SHP77 treated with DMSO at 0.1 percent for 48 hours (cell line): ENCODE measurements around the gene SMTN.
"Not testable (repeated sequence)": the region's sequence is repeated elsewhere in the genome, so short reads cannot be mapped to it uniquely, and the experiment has no call there.

Experiments used
- DNase-seq: peaks from one replicate; lab custom pipeline; 2025; lab: John Stamatoyannopoulos, UW

The SMTN gene

GRCh38 chr22:31073125-31073524, 8.0 kb upstream of the SMTN start:
- not testable (repeated sequence) for DNase-seq

GRCh38 chr22:31073545-31074145, 7.5 kb upstream of the SMTN start:
- DNase-seq = not testable (repeated sequence)

GRCh38 chr22:31075961-31076360, 5.2 kb upstream of the SMTN start:
- no peak for DNase-seq

DNA sequence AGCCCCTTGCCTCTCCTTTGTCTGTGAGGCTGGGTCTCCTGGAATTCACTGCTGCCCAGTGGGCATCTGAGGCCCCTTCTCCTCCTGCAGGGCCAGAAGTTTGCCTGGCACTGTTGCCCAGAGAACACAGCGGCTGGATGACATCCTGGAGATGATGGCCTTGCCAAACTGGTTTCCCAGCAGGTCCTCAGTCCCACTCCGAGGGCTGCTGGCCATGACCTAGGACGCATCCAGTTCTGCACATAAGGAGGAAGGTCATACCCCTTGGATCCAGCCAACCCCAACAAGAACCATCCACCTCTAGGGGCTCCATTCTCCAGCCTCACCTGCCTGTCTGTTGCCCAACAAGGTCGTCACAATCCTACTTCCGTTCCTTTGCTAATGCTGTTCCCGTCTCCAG, 3.4 kb upstream of the SMTN start:
- no peak for DNase-seq

DNA sequence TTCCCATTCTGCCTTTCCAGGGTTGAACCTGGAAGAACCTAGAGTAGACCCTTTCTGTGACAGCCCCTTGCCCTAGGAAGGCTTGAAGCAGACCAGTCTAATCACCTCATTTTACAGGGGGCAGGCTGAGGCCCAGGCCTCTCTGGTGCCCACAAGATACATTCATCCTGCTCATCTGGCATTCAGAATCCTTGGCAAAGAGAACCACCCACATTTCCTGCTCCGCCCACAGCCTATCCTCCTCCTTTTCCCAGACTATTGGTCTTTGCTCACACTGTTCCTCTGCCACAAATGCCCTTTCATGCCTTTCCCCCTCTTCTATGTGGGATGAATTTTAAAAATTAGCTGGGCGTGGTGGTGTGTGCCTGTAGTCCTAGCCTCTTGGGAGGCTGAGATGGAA, 2.7 kb upstream of the SMTN start:
- DNase-seq = not testable (repeated sequence)

DNA sequence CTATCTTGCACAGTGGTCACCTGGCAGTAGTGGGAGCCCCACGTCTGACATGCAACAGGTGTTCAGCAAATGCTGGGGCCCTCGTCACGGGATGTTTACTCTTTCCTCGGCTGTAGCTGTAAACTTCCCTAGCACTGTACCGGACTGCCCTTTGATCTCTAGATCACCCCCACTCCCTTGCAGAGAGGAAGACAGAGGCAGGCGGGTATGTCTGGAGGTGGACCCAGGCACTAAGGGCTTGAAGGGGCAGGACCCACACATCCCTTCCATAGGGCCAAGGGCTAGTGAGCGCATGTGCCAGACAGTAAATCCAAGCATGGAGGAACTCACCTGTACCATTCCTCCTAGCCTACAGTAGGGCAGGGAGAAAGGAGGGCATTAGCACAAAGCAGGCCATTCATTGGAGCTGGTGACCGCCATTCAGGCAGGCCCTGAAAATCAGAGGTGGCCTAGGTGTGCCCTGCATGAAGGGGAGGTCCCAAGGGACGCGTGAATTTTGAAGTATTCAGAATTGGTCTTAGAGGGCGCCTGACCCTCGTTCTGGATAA, 1.9 kb upstream of the SMTN start:
- no peak for DNase-seq

- DNase-seq = no peak
Measured at GRCh38 chr22:31080164-31080847, 812 bp upstream of the SMTN start.

- no peak for DNase-seq
Measured at GRCh38 chr22:31081963-31082605, 966 bp downstream of the SMTN start.

GRCh38 chr22:31082606-31083376, 1.7 kb downstream of the SMTN start:
- no peak for DNase-seq

GRCh38 chr22:31083377-31083768, 2.3 kb downstream of the SMTN start:
- peak; percentile 51 for DNase-seq

DNA sequence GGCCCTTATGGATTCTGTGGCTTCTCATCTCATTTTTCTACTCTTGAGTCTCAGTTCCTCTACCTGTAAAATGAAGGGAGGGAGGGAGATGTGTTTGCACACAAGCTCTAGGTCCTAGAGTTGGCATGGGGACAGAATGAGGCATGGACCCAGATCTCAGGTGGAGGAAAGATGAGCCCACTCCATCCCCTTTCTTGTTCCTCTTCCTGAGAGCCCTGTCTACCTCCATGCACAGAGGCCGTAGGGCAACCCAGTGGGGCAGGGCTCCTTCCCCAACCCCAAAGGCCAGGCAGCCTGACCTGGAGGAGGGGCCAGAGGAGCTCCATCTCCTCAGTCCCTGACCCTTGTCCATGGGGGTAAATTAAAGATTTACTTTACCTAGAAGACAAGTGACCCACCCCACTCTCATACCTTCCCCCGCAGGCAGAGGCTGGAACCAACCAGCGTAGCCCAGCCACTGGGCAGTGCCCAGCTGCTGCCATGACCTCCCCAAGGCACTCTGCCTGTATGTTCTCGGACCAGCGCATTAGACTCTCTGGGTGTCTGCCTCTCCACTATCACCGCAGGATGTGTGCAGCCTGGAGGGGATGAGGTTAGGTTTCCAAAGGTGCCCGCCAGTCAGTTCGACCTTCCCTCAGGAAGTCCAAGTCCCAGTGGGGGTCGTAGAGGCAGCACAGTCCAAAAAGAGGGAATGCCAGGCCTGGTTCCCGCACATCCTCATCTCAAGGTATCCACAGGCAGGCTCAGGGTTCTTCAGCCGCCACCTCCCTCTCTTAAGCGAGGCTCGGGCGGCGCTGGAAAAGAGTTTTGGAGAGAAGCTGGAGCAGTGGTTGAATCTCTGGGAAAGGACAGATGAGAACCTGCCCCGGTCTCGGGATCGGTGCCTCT, 3.0 kb downstream of the SMTN start:
- DNase-seq = no peak

- DNase-seq = no peak
Measured at GRCh38 chr22:31084811-31085492, 3.8 kb downstream of the SMTN start.

DNA sequence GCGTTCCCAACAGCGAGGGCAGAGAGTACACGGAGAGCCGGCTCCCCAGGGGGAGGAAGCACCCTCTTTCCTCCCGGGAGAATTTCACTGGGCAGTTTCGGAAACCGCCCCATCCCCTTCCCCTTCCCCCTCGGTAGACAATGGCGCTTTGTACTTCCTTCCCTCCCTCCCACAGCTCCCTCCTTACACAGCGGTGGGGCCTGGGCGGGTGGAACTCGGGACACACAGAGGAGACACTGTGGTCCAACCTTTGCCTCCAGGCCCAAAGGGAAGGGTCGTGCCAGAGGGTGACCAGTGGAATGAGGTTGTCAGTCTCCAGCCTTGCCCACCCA, 4.3 kb downstream of the SMTN start:
- DNase-seq = no peak

DNA sequence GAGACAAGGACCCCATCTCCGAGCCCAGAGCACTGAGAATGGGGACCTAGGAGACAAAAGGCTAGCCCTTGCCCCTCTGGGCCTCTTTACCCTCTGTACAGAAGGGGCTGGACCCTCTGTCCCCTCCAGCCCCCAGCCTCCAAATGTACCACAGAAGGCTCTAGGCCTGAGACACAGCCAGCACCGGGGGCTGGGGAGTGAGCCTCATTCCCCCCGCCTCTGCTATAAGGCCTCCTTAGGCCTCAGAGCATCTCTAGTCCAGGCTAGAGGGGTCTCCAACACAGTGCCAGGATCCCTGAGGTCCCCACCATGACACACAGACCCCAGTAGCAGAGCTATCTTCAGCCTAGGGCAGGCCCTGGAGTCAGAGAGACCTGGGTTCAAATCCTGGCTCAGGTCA, 4.8 kb downstream of the SMTN start:
- DNase-seq = no peak

GRCh38 chr22:31086703-31087330, 5.7 kb downstream of the SMTN start:
- no peak for DNase-seq

DNA sequence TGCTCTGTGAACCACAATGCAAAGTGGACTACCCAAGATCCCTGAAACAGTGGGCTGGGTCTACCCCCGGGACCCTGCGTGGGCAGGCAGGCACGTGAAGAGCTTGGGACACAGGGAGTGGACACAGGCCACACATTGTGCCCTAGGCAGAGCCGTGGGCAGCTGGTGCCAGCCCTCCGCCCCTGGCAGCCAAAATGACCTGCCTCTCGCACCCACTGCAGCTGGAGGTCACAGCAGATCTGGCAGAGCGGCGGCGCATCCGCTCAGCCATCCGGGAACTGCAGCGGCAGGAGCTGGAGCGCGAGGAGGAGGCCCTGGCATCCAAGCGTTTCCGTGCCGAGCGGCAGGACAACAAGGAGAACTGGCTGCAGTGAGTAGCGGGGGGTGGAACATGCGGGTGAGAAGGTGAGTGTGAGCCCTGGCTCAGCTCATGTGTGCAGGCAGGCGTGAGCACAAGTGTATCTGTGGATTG, 6.7 kb downstream of the SMTN start:
- DNase-seq = no peak

DNA sequence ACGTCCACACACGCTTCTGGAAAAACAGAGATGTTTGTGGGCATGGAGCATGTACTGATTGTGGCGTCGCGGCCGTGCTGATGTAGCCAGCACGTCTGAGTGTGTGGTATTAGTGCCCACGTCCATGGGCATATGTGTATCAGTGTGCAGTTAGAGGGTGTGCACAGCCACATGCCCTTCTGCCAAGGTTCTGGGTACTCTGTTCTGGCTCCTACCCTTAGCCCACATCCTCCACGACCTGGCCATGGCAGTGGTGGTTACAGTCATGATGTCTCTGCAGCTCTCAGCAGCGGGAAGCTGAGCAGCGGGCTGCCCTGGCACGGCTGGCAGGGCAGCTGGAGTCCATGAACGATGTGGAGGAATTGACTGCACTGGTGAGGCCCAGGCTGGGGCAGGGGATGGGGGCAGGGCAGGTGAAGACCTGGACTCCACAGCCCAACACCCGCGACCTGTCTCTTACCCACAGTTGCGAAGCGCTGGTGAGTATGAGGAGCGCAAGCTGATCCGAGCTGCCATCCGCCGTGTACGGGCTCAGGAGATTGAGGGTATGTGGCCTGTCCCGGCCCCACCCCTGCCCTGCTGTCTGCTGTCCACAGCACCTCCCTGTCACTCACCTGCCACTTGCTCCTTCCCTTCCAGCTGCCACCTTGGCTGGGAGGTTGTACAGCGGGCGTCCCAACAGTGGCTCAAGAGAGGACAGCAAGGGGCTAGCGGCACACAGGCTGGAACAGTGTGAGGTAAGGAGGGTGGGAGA, 7.3 kb downstream of the SMTN start:
- no peak for DNase-seq

- no peak for DNase-seq
Measured at GRCh38 chr22:31089160-31090100, 8.3 kb downstream of the SMTN start.
